Fibroblast of lung (primary cell): ENCODE data around the gene HPGD. TPM values are rescaled to one million over a fixed set of nuclear protein-coding genes. Genes with fewer than 3 reads are reported as not detected.
A peak's percentile ranks its signal among the peaks of the same experiment; 100 is the strongest.

ENCODE experiments used
- DNase-seq, 2 donors: peaks; one replicate each; pipeline versions ENCODE4 v3.0.0 to v3.0.0-alpha.2; 2010; ENCODE audit warnings: low read depth in 2 of 2
- H2AFZ ChIP-seq: 2 replicates; pipeline ENCODE4 v1.5.1; 2012; ENCODE audit warnings: low read length, control low read depth, inconsistent platforms
- H3K27ac ChIP-seq: 2 replicates; pipeline ENCODE4 v1.5.1; 2011; ENCODE audit warnings: low read length, control low read depth; ENCODE audit not compliant: insufficient read depth
- H3K27me3 ChIP-seq: 2 replicates; pipeline ENCODE4 v1.5.1; 2011; ENCODE audit warnings: mild to moderate bottlenecking, low read length; ENCODE audit not compliant: control insufficient read depth, insufficient read depth
- H3K36me3 ChIP-seq: 2 replicates; pipeline ENCODE4 v1.5.1; 2011; ENCODE audit warnings: low read length; ENCODE audit not compliant: control insufficient read depth, insufficient read depth
- H3K4me1 ChIP-seq: 2 replicates; pipeline ENCODE4 v1.5.1; 2011; ENCODE audit warnings: low read length; ENCODE audit not compliant: control insufficient read depth, insufficient read depth; ENCODE audit errors: extremely low read depth
- H3K4me2 ChIP-seq: 2 replicates; pipeline ENCODE4 v1.5.1; 2011; ENCODE audit warnings: low read length, control low read depth; ENCODE audit not compliant: insufficient read depth; ENCODE audit errors: extremely low read depth
- H3K4me3 ChIP-seq, 4 experiments: fragments of 200-600 bp in 1 of 4; sonication (generic) in 1 of 4; replicated peaks in 1 of 4; 2 replicates each; pipeline ENCODE4 v1.5.1; 2011 to 2016; ENCODE audit warnings: low read length in 4 of 4, low read depth in 3 of 4, mild to moderate bottlenecking in 3 of 4, control low read depth in 2 of 4, inconsistent platforms in 1 of 4, mixed read lengths in 1 of 4; ENCODE audit not compliant: insufficient read depth in 1 of 4; ENCODE audit errors: control extremely low read depth in 1 of 4
- H3K79me2 ChIP-seq: 2 replicates; pipeline ENCODE4 v1.5.1; 2012; ENCODE audit warnings: mild to moderate bottlenecking, low read length, inconsistent platforms; ENCODE audit not compliant: control insufficient read depth, insufficient read depth
- H3K9ac ChIP-seq: 2 replicates; pipeline ENCODE4 v1.5.1; 2011; ENCODE audit warnings: mild to moderate bottlenecking, low read length, control low read depth; ENCODE audit not compliant: insufficient read depth
- H3K9me3 ChIP-seq: 2 replicates; pipeline ENCODE4 v1.5.1; 2012; ENCODE audit warnings: low read depth, low read length; ENCODE audit not compliant: control insufficient read depth, insufficient read depth
- H4K20me1 ChIP-seq: 2 replicates; pipeline ENCODE4 v1.5.1; 2011; ENCODE audit warnings: low read length; ENCODE audit not compliant: control insufficient read depth, insufficient read depth; ENCODE audit errors: extremely low read depth
- CTCF ChIP-seq, 2 donors: IDR thresholded peaks in 1 of 2; conservative IDR thresholded peaks in 1 of 2; 1 replicate in 1 of 2; 2 replicates in 1 of 2; pipeline ENCODE4 v1.5.1; 2011 to 2012; ENCODE audit warnings: low read length in 2 of 2, control low read depth in 1 of 2, inconsistent platforms in 1 of 2, low read depth in 1 of 2, mild to moderate bottlenecking in 1 of 2
- EZH2 ChIP-seq: IDR thresholded peaks from 2 replicates; pipeline ENCODE4 v1.5.1; 2012; ENCODE audit warnings: low read length, control low read depth, mild to moderate bottlenecking; ENCODE audit errors: missing control alignments
- polyA plus RNA-seq, 2 donors: library from polyadenylated mRNA; depleted of rRNA in 1 of 2; stranded (reverse) in 1 of 2; unstranded in 1 of 2; fragments of >200 nt; gene quantifications; 2 replicates each; pipeline ENCODE4 v1.2.1, GENCODE V29; 2011 to 2012; ENCODE audit warnings: missing spikeins in 1 of 2
- total RNA-seq: library from RNA; depleted of rRNA; stranded (reverse); fragments of >200 nt; gene quantifications from 2 replicates; pipeline ENCODE4 v1.2.1, GENCODE V29; 2014

HPGD gene
- total and polyA plus RNA-seq, 2 donors (not counting 1 experiment from before 2014, with no cell fraction given) = 0.16 to 0.17 TPM

GRCh38 chr4:174457468-174457867 lies 64.8 kb downstream of the HPGD start:
- H3K9me3 ChIP-seq = no peaks in the 10 kb centered on the region

GRCh38 chr4:174454815-174455473 lies 67.3 kb downstream of the HPGD start:
- TF ChIP-seq CTCF (conservative IDR thresholded peaks at IDR 0.05 in 1 of 2, IDR thresholded peaks at IDR 0.05 in 1 of 2; ENCODE audit: low read depth in 1 of 2, low read length in 2 of 2) = no peak
- TF ChIP-seq EZH2 = no peak
- no peak overlapping the region for H3K4me2 ChIP-seq
- no peaks in the 10 kb centered on the region for H3K4me1 ChIP-seq
- no peaks in the 10 kb centered on the region for H3K9me3 ChIP-seq
- no peaks in the 10 kb centered on the region for H3K36me3 ChIP-seq
- no peaks in the 10 kb centered on the region for H3K79me2 ChIP-seq
- no peak overlapping the region for H3K4me3 ChIP-seq
- no peaks in the 10 kb centered on the region for H3K27me3 ChIP-seq
- DNase-seq = no peak
- H3K9ac ChIP-seq = no peak overlapping the region
- no peaks in the 10 kb centered on the region for H4K20me1 ChIP-seq
- no peak overlapping the region for H2AFZ ChIP-seq
- no peak overlapping the region for H3K27ac ChIP-seq

More at GRCh38 chr4:174457468-174457867, 64.8 kb downstream of the HPGD start:
- H3K36me3 ChIP-seq = no peaks in the 10 kb centered on the region
- H3K4me2 ChIP-seq = no peak overlapping the region
- H4K20me1 ChIP-seq = no peaks in the 10 kb centered on the region
- no peaks in the 10 kb centered on the region for H3K27me3 ChIP-seq
- TF ChIP-seq EZH2 (no peak), CTCF (conservative IDR thresholded peaks at IDR 0.05 in 1 of 2, IDR thresholded peaks at IDR 0.05 in 1 of 2; ENCODE audit: low read depth in 1 of 2, low read length in 2 of 2) (no peak)
- no peak overlapping the region for H3K9ac ChIP-seq
- H3K4me1 ChIP-seq = no peaks in the 10 kb centered on the region
- H3K27ac ChIP-seq = no peak overlapping the region
- H3K4me3 ChIP-seq = no peak overlapping the region
- H2AFZ ChIP-seq = no peak overlapping the region
- H3K79me2 ChIP-seq = no peaks in the 10 kb centered on the region
- peak in 1 of 2 donors; percentile 69 for DNase-seq

DNA sequence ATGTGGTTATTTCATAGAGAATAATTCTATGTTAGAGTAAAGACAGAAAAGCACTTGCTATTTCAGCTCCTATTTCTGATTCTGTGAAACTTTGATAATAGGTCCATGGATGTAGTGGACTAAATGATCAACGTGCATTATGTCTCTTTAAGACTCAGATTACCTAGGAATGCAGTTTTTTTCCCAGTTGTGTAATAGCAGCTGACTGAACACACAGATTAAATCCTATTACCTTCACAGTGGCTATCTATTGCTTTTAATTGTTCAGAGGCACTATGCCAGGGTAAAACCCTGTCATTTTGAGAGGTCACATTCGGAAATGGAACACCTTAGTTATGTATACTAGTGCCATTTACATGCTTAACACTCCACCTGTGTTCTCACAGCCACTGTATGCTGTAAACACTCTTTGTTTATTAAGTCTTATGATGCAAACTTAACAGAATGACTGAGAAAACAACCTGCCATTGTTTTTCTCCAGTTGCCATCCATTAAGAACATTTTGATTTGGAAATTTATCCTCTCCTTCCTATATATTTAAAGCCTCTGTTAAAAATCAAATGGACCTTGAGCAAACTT lies 70.5 kb downstream of the HPGD start:
- H3K27me3 ChIP-seq = no peaks in the 10 kb centered on the region
- H3K27ac ChIP-seq = no peak overlapping the region
- no peak overlapping the region for H3K9ac ChIP-seq
- no peak overlapping the region for H3K4me2 ChIP-seq
- H3K36me3 ChIP-seq = no peaks in the 10 kb centered on the region
- no peak for DNase-seq
- no peaks in the 10 kb centered on the region for H3K4me1 ChIP-seq
- no peaks in the 10 kb centered on the region for H3K79me2 ChIP-seq
- H3K9me3 ChIP-seq = no peaks in the 10 kb centered on the region
- H4K20me1 ChIP-seq = no peaks in the 10 kb centered on the region
- H2AFZ ChIP-seq = no peak overlapping the region
- TF ChIP-seq EZH2 = no peak
- no peak for TF ChIP-seq CTCF (conservative IDR thresholded peaks at IDR 0.05 in 1 of 2, IDR thresholded peaks at IDR 0.05 in 1 of 2; ENCODE audit: low read depth in 1 of 2, low read length in 2 of 2)
- no peak overlapping the region for H3K4me3 ChIP-seq
